ENCODE measurements around the gene MRPL40.

DNA sequence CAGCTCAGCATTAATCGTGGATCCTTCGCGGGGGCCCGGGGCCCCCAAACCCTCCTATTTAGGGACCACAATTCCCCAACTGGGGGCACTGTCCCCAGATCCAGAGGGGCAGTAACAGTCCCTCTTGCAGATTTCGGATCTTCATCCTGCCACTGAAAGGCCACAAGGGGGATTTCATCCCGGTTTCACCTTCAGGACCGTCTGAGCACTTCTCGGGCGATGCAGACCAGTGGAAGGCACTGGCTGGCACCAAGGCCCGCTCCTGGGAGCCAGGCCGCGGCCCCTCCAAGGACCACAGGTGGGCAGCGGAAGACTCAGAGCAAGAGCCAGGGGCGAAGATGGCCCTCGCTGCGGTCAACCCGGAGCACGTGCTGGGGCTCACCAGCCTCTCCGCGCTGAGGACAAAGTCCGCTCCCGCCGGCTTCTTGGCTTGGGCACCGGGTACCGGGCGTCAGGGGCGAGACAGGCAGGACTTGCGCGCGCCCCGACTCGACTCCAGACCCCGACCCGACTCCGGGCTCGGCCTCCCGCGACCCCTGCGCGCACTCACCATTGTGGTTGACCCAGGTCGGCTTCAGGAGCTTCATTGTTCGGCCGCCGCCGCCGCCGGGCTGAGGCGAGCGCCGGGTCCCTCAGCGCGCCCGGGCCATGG, 1.3 kb upstream of the MRPL40 start:
- TF ChIP-seq, protein P1, sequence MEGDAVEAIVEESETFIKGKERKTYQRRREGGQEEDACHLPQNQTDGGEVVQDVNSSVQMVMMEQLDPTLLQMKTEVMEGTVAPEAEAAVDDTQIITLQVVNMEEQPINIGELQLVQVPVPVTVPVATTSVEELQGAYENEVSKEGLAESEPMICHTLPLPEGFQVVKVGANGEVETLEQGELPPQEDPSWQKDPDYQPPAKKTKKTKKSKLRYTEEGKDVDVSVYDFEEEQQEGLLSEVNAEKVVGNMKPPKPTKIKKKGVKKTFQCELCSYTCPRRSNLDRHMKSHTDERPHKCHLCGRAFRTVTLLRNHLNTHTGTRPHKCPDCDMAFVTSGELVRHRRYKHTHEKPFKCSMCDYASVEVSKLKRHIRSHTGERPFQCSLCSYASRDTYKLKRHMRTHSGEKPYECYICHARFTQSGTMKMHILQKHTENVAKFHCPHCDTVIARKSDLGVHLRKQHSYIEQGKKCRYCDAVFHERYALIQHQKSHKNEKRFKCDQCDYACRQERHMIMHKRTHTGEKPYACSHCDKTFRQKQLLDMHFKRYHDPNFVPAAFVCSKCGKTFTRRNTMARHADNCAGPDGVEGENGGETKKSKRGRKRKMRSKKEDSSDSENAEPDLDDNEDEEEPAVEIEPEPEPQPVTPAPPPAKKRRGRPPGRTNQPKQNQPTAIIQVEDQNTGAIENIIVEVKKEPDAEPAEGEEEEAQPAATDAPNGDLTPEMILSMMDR (IDR thresholded peaks at IDR 0.05) = no peak
- TF ChIP-seq POLR2A (IDR thresholded peaks at IDR 0.05) = no peak

Measured in thyroid gland (tissue), 4 donors.